ENCODE data around the gene EXOSC1.
"Not testable (repeated sequence)": the region's sequence is repeated elsewhere in the genome, so short reads cannot be mapped to it uniquely, and the experiment has no call there.

EXOSC1 gene

GRCh38 chr10:97474918-97475317 is 29.1 kb upstream of the EXOSC1 start:
- in situ Hi-C loops (cut with HindIII; ENCODE audit: low pct_unique_long_range_greater_than_20kb, low sequenced_read_pairs): no loop called here
- no peak for DNase-seq (ENCODE audit: low read depth in 1 of 2, low spot score in 1 of 2)
- no peak for TF ChIP-seq JUND (IDR thresholded peaks at IDR 0.05; ENCODE audit: low read depth)

DNA sequence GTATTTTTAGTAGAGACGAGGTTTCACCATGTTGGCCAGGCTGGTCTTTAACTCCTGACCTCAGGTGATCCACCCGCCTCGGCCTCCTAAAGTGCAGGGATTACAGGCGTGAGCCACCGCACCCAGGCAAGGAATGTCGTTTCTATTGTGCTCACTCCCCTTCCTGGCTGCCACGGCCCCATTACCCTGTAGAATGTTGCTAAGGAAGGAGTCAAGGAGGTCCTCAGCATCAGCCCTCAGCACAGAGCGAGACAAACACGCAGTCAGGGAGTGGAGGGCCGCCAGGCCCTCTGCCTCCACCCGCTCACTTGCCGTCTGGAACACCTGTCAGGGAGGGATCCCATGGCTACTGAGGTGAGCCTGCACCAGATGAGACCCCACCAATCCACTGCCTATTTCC is 23.0 kb upstream of the EXOSC1 start:
- DNase-seq (ENCODE audit: low read depth in 1 of 2, low spot score in 1 of 2); in situ Hi-C loops (cut with HindIII; ENCODE audit: low pct_unique_long_range_greater_than_20kb, low sequenced_read_pairs): not testable (repeated sequence)

- no peak for DNase-seq (ENCODE audit: low read depth in 1 of 2, low spot score in 1 of 2)
- no peak for TF ChIP-seq JUND (IDR thresholded peaks at IDR 0.05; ENCODE audit: low read depth)
- in situ Hi-C loops (cut with HindIII; ENCODE audit: low pct_unique_long_range_greater_than_20kb, low sequenced_read_pairs): no loop called here
These were observed 22.4 kb upstream of the EXOSC1 start for GRCh38 chr10:97468162-97468561.

- no peak for DNase-seq (ENCODE audit: low read depth in 1 of 2, low spot score in 1 of 2)
- no peak for TF ChIP-seq JUND (IDR thresholded peaks at IDR 0.05; ENCODE audit: low read depth)
- in situ Hi-C loops (cut with HindIII; ENCODE audit: low pct_unique_long_range_greater_than_20kb, low sequenced_read_pairs): no loop called here
These were observed 20.9 kb upstream of the EXOSC1 start for GRCh38 chr10:97466755-97467154.

- in situ Hi-C loops (cut with HindIII; ENCODE audit: low pct_unique_long_range_greater_than_20kb, low sequenced_read_pairs): no loop called here
- no peak for TF ChIP-seq JUND (IDR thresholded peaks at IDR 0.05; ENCODE audit: low read depth)
- DNase-seq (ENCODE audit: low read depth in 1 of 2, low spot score in 1 of 2): no peak
These were observed 20.2 kb upstream of the EXOSC1 start for GRCh38 chr10:97465982-97466381.

DNA sequence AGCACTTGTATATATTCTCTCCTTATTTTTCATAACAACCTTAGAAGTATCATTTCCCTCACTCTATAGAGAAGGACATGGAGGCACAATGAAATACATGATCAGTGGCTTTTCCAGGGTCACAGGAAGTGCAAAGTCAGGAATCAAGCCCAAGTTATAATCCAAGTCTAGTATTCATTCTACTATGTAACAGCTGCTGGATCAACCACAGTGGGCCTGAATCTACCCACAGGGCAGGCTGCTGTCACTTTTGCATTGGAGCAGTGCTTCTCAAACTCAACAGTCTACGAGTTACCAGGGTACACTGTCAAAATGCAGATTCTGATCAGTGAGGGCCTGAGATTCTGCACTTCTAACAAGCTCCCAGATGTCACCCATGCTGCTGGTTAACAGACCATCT is 18.4 kb upstream of the EXOSC1 start:
- in situ Hi-C loops (cut with HindIII; ENCODE audit: low pct_unique_long_range_greater_than_20kb, low sequenced_read_pairs): no loop called here
- TF ChIP-seq JUND (IDR thresholded peaks at IDR 0.05; ENCODE audit: low read depth): no peak
- no peak for DNase-seq (ENCODE audit: low read depth in 1 of 2, low spot score in 1 of 2)

GRCh38 chr10:97463363-97464132 is 17.7 kb upstream of the EXOSC1 start:
- DNase-seq (ENCODE audit: low read depth in 1 of 2, low spot score in 1 of 2): peak; percentile 68 to 85
- TF ChIP-seq JUND (IDR thresholded peaks at IDR 0.05; ENCODE audit: low read depth): no peak
- in situ Hi-C loops (cut with HindIII; ENCODE audit: low pct_unique_long_range_greater_than_20kb, low sequenced_read_pairs): no loop called here

DNA sequence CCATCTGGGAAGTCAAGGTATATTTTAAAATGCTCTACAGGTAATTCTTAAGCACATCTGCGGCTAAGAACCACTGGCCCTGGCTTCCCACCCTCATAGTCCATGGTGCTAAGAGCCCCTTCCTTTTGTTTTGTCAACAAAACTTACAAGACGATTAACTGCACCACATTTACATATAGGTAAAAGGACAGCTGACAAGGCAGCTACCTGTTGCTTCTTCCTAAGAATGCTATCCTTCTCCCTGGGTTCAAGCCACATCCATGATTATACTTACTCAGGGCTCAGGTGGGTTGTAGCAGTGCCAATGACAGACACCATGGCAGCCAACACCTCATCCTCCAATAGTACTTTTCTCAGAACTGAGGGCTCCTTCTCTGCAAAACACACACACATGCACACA is 16.5 kb upstream of the EXOSC1 start:
- in situ Hi-C loops (cut with HindIII; ENCODE audit: low pct_unique_long_range_greater_than_20kb, low sequenced_read_pairs): no loop called here
- no peak for TF ChIP-seq JUND (IDR thresholded peaks at IDR 0.05; ENCODE audit: low read depth)
- DNase-seq (ENCODE audit: low read depth in 1 of 2, low spot score in 1 of 2): no peak

- no peak for DNase-seq (ENCODE audit: low read depth in 1 of 2, low spot score in 1 of 2)
- in situ Hi-C loops (cut with HindIII; ENCODE audit: low pct_unique_long_range_greater_than_20kb, low sequenced_read_pairs): no loop called here
- no peak for TF ChIP-seq JUND (IDR thresholded peaks at IDR 0.05; ENCODE audit: low read depth)
These were observed 14.1 kb upstream of the EXOSC1 start for GRCh38 chr10:97459933-97460332.

GRCh38 chr10:97459111-97459510 is 13.3 kb upstream of the EXOSC1 start:
- DNase-seq (ENCODE audit: low read depth in 1 of 2, low spot score in 1 of 2): no peak
- TF ChIP-seq JUND (IDR thresholded peaks at IDR 0.05; ENCODE audit: low read depth): no peak
- in situ Hi-C loops (cut with HindIII; ENCODE audit: low pct_unique_long_range_greater_than_20kb, low sequenced_read_pairs): no loop called here

- no peak for TF ChIP-seq JUND (IDR thresholded peaks at IDR 0.05; ENCODE audit: low read depth)
- in situ Hi-C loops (cut with HindIII; ENCODE audit: low pct_unique_long_range_greater_than_20kb, low sequenced_read_pairs): no loop called here
- DNase-seq (ENCODE audit: low read depth in 1 of 2, low spot score in 1 of 2): no peak
These were observed 10.9 kb upstream of the EXOSC1 start for GRCh38 chr10:97456686-97457065.

- no peak for TF ChIP-seq JUND (IDR thresholded peaks at IDR 0.05; ENCODE audit: low read depth)
- in situ Hi-C loops (cut with HindIII; ENCODE audit: low pct_unique_long_range_greater_than_20kb, low sequenced_read_pairs): no loop called here
- DNase-seq (ENCODE audit: low read depth in 1 of 2, low spot score in 1 of 2): no peak
These were observed 10.4 kb upstream of the EXOSC1 start for GRCh38 chr10:97456034-97456685.

DNA sequence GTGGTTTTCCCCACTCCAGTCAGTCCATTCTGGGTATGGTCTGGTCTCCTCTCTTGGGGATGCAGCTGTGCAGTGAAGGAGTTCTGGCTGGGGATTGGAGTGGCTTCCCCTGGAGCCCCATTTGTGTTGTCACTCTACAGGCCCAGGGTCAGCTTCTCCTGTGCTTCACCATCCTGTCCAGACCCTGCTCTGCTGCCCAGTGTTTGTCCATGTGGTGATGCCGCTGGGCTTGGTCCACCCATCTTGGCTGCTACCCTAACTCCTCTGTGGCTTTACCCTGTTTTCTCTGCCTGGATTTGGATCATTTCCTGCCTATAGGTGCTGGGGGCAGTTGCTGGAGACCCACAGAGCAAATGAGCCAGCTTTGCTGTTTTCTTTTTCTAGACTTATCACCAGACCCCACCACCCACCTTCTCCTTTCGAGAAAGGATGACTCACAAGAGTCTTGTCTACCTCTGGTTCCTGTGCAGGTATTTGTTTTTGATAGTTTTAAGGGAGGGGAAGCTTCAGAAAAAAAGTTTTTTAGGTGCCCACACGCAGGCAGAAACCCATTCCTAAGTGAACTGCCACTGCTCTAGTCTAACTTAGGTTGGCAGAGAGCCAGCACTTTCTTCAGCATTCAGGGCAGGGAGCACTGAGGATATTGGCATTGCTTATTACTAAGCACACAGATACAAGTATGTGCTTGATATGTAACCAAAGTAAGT is 8.7 kb upstream of the EXOSC1 start:
- in situ Hi-C loops (cut with HindIII; ENCODE audit: low pct_unique_long_range_greater_than_20kb, low sequenced_read_pairs): no loop called here
- DNase-seq (ENCODE audit: low read depth in 1 of 2, low spot score in 1 of 2): peak in 1 of 2 experiments; percentile 47
- TF ChIP-seq JUND (IDR thresholded peaks at IDR 0.05; ENCODE audit: low read depth): no peak

Data from T47D (cell line).